K562 (cell line): ENCODE data around the gene USP17L28. TPM values are rescaled to one million over a fixed set of nuclear protein-coding genes. Genes with fewer than 3 reads are reported as not detected.
"Not testable (repeated sequence)": the region's sequence is repeated elsewhere in the genome, so short reads cannot be mapped to it uniquely, and the experiment has no call there.

Source experiments
- ATAC-seq: fragments of 200-7000 bp; cut with Tn5 transposase; 3 replicates; pipeline ENCODE4 v1.9.1; 2020; ENCODE audit warnings: moderate library complexity
- BruUV-seq: library from RNA; stranded (reverse); fragments of 400-500 nt; replicated peaks from 2 replicates; lab custom pipeline; 2021; lab: Mats Ljungman, UMichigan
- CTCF ChIA-PET: fragments of 300-600 bp; formaldehyde crosslinking; extraction: SDS; loops from one replicate; lab custom pipeline; 2021; ENCODE audit warnings: low intra/inter-chr PET ratio; lab: Yijun Ruan, JAX
- POLR2A ChIA-PET: fragments of 300-600, 350-650 bp; sonication (Branson Sonifier 250); formaldehyde crosslinking; extraction: SDS; loops from one replicate; lab custom pipeline; 2021; ENCODE audit warnings: antibody characterized with exemption, inconsistent platforms; lab: Yijun Ruan, JAX
- DNase-seq, 4 experiments: peaks; one replicate each; pipeline versions ENCODE4 v3.0.0 to v3.0.0-alpha.2; 2011 to 2018; ENCODE audit warnings: low spot score in 3 of 4, mixed read lengths in 3 of 4; ENCODE audit errors: extremely low read depth in 1 of 4
- FAIRE-seq: peaks from 2 replicates; lab custom pipeline; 2011; peaks lifted over from hg19 to GRCh38; lab: Jason Lieb, UNC
- H2AFZ ChIP-seq: 2 replicates; pipeline ENCODE4 v1.6.0; 2011; ENCODE audit warnings: low read depth, low read length, control low read depth, inconsistent platforms
- H3K27ac ChIP-seq: fragments of 200-600 bp; 3 replicates; pipeline ENCODE4 v1.8.0; 2011; ENCODE audit warnings: low read depth, mild to moderate bottlenecking, control low read depth, inconsistent platforms, low read length, moderate library complexity, mixed read lengths; ENCODE audit errors: extremely low read depth
- H3K27me3 ChIP-seq, 2 experiments: fragments of 300-600 bp in 1 of 2; 2 replicates in 1 of 2; 3 replicates in 1 of 2; pipeline versions ENCODE4 v1.6.0 to v1.8.0; 2011; ENCODE audit warnings: inconsistent platforms in 2 of 2, low read length in 2 of 2, mild to moderate bottlenecking in 1 of 2, mixed read lengths in 1 of 2, moderate library complexity in 1 of 2; ENCODE audit not compliant: control insufficient read depth in 2 of 2, insufficient read depth in 2 of 2
- H3K36me3 ChIP-seq: fragments of 300-600 bp; 3 replicates; pipeline ENCODE4 v1.8.0; 2011; ENCODE audit warnings: mild to moderate bottlenecking, low read length, inconsistent platforms; ENCODE audit not compliant: control insufficient read depth, insufficient read depth
- H3K4me1 ChIP-seq, 2 experiments: fragments of 200-600 bp in 1 of 2; replicated peaks in 1 of 2; 2 replicates in 1 of 2; 3 replicates in 1 of 2; pipeline versions ENCODE4 v1.5.1 to v1.8.0; 2011; ENCODE audit warnings: inconsistent platforms in 2 of 2, low read length in 2 of 2, mild to moderate bottlenecking in 1 of 2, mixed read lengths in 1 of 2, moderate library complexity in 1 of 2; ENCODE audit not compliant: control insufficient read depth in 2 of 2, insufficient read depth in 2 of 2
- H3K4me2 ChIP-seq: 2 replicates; pipeline ENCODE4 v1.6.1; 2011; ENCODE audit warnings: low read length, control low read depth, inconsistent platforms, mixed read lengths; ENCODE audit not compliant: insufficient read depth
- H3K4me3 ChIP-seq: fragments of 200-600 bp; sonication (generic), shearing (Covaris generic); 2 replicates; pipeline ENCODE4 v1.5.1; 2016; ENCODE audit warnings: control low read depth, inconsistent platforms
- H3K79me2 ChIP-seq: fragments of 200-600 bp; 3 replicates; pipeline ENCODE4 v1.8.0; 2011; ENCODE audit warnings: low read length, inconsistent platforms; ENCODE audit not compliant: control insufficient read depth, insufficient read depth
- H3K9ac ChIP-seq, 2 experiments: 2 replicates each; pipeline versions ENCODE4 v1.6.0 to v1.6.1; 2011; ENCODE audit warnings: low read depth in 2 of 2, low read length in 2 of 2, control low read depth in 1 of 2, inconsistent platforms in 1 of 2, mild to moderate bottlenecking in 1 of 2, mixed read lengths in 1 of 2; ENCODE audit not compliant: insufficient read depth in 1 of 2
- H3K9me1 ChIP-seq: one replicate; pipeline ENCODE4 v1.6.0; 2011; ENCODE audit warnings: inconsistent platforms, mild to moderate bottlenecking, low read length, moderate library complexity; ENCODE audit not compliant: control insufficient read depth, insufficient read depth
- H3K9me3 ChIP-seq: replicated peaks from 2 replicates; pipeline ENCODE4 v1.5.1; 2011; ENCODE audit warnings: low read depth, low read length, inconsistent platforms; ENCODE audit not compliant: control insufficient read depth, insufficient read depth
- H4K20me1 ChIP-seq: replicated peaks from 2 replicates; pipeline ENCODE4 v1.6.1; 2011; ENCODE audit warnings: low read length, inconsistent platforms, mixed read lengths; ENCODE audit not compliant: control insufficient read depth, insufficient read depth
- WGBS: fragments of 100-300 bp; shearing (Covaris generic); methylation state at CpG from one replicate; pipeline ENCODE4 v1.1.6; 2016; ENCODE audit warnings: low coverage, mixed read lengths; ENCODE audit not compliant: insufficient coverage; ENCODE audit errors: missing lambda C conversion rate; 5-methylcytosine and 5-hydroxymethylcytosine counted together
- in situ Hi-C: fragments of 300-500 bp; cut with MboI; formaldehyde crosslinking; loops from 4 replicates; pipeline ENCODE4 v1.15.0; 2018; ENCODE audit warnings: inconsistent platforms, mixed read lengths
- intact Hi-C: fragments of 100-400 bp; cut with micrococcal nuclease; formaldehyde crosslinking; loops from 2 replicates; pipeline ENCODE4 v1.14.2; 2022
- polyA plus RNA-seq, 8 experiments: library from polyadenylated mRNA; depleted of rRNA in 4 of 8; stranded (reverse) in 5 of 8; unstranded in 3 of 8; fragments of >200 nt; fragmentation: Nextera tagmentation in 2 of 8; fragmentation: Illumina TruSeq in 1 of 8; extraction: Ambion mirVana in 2 of 8; extraction: Trizol in 1 of 8; gene quantifications; 2 replicates each; pipeline versions ENCODE4 v1.2.1 to v1.2.3, GENCODE V29; 2011 to 2014; ENCODE audit warnings: inconsistent platforms in 1 of 8, missing spikeins in 1 of 8
- total RNA-seq, 7 experiments: library from RNA; depleted of rRNA in 6 of 7; stranded (reverse); fragments of >200 nt in 6 of 7; fragmentation: Illumina TruSeq in 2 of 7; extraction: Trizol in 2 of 7; gene quantifications; 2 replicates each; pipeline versions ENCODE4 v1.2.1 to v1.2.3, GENCODE V29; 2011 to 2021; ENCODE audit warnings: low replicate concordance in 1 of 7

Gene USP17L28
- total and polyA plus RNA-seq, 9 of the 15 experiments (the other 6 are each of a cell fraction or from before 2014, with no cell fraction given), result not detected

DNA sequence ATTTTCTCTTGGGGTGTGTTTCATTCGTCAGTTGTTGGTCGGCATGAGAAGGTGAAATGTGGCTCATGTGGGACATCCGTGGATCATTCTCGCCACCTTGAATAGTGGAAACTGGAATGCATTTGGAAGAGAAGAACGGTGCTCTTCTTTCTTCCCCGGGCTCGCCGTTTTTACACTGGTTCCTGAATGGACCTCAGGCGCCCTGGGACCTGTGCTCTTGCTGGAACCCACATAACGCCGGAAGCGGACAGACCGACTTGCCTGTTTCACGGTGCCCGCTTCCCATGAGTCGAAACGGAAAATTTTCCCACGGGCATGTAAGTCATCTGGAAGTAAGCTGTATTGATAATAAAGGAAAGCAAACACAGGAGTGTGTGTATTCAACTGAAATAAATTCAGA, 2.2 kb downstream of the USP17L28 start:
- H4K20me1 ChIP-seq, BruUV-seq, H3K4me1 ChIP-seq, intact Hi-C loops, H3K9ac ChIP-seq, in situ Hi-C loops, H2AFZ ChIP-seq, H3K4me3 ChIP-seq, H3K27me3 ChIP-seq, H3K79me2 ChIP-seq, H3K27ac ChIP-seq, DNase-seq, CTCF ChIA-PET, H3K9me1 ChIP-seq, H3K9me3 ChIP-seq, H3K36me3 ChIP-seq, ATAC-seq, POLR2A ChIA-PET, H3K4me2 ChIP-seq, FAIRE-seq: not testable (repeated sequence)
- no CpG with 5 or more reads among the region's 18 CpGs for WGBS

DNA sequence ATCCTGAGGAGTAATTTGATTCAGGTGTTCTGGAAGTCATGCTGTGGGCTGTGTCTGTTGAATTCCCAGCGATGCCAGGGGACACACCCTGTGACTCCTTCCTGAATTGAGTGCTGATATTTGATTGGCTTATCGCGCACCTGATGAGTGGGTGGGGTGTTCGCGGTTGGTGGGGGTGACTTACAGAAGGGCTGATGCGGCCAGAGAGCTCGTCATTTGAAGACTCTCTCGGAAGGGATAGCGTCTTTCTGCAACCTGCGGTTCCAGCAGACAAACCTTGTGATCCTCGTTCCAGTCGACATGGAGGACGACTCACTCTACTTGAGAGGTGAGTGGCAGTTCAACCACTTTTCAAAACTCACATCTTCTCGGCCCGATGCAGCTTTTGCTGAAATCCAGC, 4.6 kb downstream of the USP17L28 start, which contains the start of gene USP17L29:
Gene USP17L29, plus strand, starts transcription at position 301 of the 400 bp plus-strand sequence. Its CDS starts 0 bp downstream, at position 301.
- H3K4me3 ChIP-seq, H3K36me3 ChIP-seq, H3K9ac ChIP-seq, FAIRE-seq, in situ Hi-C loops, H3K79me2 ChIP-seq, POLR2A ChIA-PET, H3K9me3 ChIP-seq, BruUV-seq, H3K27me3 ChIP-seq, H3K4me2 ChIP-seq, H4K20me1 ChIP-seq, H3K9me1 ChIP-seq, CTCF ChIA-PET, H2AFZ ChIP-seq, ATAC-seq, intact Hi-C loops, DNase-seq, H3K4me1 ChIP-seq, H3K27ac ChIP-seq: not testable (repeated sequence)
- no CpG with 5 or more reads among the region's 15 CpGs for WGBS

DNA sequence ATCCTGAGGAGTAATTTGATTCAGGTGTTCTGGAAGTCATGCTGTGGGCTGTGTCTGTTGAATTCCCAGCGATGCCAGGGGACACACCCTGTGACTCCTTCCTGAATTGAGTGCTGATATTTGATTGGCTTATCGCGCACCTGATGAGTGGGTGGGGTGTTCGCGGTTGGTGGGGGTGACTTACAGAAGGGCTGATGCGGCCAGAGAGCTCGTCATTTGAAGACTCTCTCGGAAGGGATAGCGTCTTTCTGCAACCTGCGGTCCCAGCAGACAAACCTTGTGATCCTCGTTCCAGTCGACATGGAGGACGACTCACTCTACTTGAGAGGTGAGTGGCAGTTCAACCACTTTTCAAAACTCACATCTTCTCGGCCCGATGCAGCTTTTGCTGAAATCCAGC, 14.1 kb downstream of the USP17L28 start, which contains the start of gene USP17L30:
Gene USP17L30, plus strand, starts transcription at position 301 of the 400 bp plus-strand sequence. Its CDS starts 0 bp downstream, at position 301.
- H3K4me2 ChIP-seq, H3K36me3 ChIP-seq, in situ Hi-C loops, H3K79me2 ChIP-seq, POLR2A ChIA-PET, BruUV-seq, H3K9me3 ChIP-seq, H3K27me3 ChIP-seq, FAIRE-seq, H3K4me1 ChIP-seq, CTCF ChIA-PET, H3K27ac ChIP-seq, H3K9ac ChIP-seq, H3K4me3 ChIP-seq, DNase-seq, H2AFZ ChIP-seq, H3K9me1 ChIP-seq, H4K20me1 ChIP-seq, intact Hi-C loops, ATAC-seq: not testable (repeated sequence)
- no CpG with 5 or more reads among the region's 15 CpGs for WGBS

DNA sequence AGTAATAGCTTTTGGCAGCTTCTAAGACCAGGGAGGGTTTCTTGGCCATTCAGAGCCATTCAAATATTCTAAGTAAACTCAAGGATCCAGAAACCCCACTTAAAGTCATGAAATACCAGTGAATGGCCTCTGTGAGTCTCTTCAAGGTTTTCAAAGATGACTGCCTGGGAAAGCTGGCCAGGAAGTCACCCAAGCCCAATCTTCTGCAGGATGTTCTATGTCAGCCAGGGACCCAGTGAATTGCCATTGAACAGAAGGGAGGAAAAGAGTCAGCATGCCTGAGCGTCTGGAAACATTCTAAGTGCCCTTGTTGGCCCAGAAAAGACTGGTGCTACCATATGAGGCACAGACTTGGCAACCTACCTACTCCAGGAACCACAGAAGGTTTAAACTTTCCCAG, 31.2 kb downstream of the USP17L28 start:
- WGBS, result 0% methylated on average over 1 of the region's 1 CpG
- ATAC-seq, H3K36me3 ChIP-seq, H3K79me2 ChIP-seq, H3K4me1 ChIP-seq, FAIRE-seq, intact Hi-C loops, H3K27ac ChIP-seq, H3K9me3 ChIP-seq, DNase-seq, BruUV-seq, H3K27me3 ChIP-seq, H3K4me2 ChIP-seq, POLR2A ChIA-PET, H2AFZ ChIP-seq, H3K9me1 ChIP-seq, H3K9ac ChIP-seq, CTCF ChIA-PET, H4K20me1 ChIP-seq, H3K4me3 ChIP-seq: not testable (repeated sequence)
- in situ Hi-C loops, result loop anchor here (10.0 kb wide), 2 partner anchors 55 to 135 kb away; partner anchors contain the start of genes USP17L17, USP17L18, USP17L24 and USP17L25
